K562 (cell line): ENCODE results near the gene BCORL1. TPM values are rescaled to one million over a fixed set of nuclear protein-coding genes. Genes with fewer than 3 reads are reported as not detected.

Experiments used
- CCAR2 ChIP-seq: fragments of 200-400 bp; formaldehyde crosslinking; IDR thresholded peaks from 2 replicates; pipeline ENCODE4 v1.6.1; 2017; ENCODE audit warnings: mild to moderate bottlenecking, low read depth, low read length
- ELF4 ChIP-seq: fragments of 450-650 bp; formaldehyde crosslinking; IDR thresholded peaks from 2 replicates; pipeline ENCODE4 v1.4.0; 2022; ENCODE audit warnings: missing genetic modification characterization
- ETV5 ChIP-seq: sonication (generic); formaldehyde crosslinking; IDR thresholded peaks from 2 replicates; pipeline ENCODE4 v1.4.0; 2020; ENCODE audit warnings: low read depth, mild to moderate bottlenecking, missing genetic modification reagents
- FOXJ3 ChIP-seq: sonication (generic); formaldehyde crosslinking; IDR thresholded peaks from 2 replicates; pipeline ENCODE4 v1.4.0; 2020; ENCODE audit warnings: mild to moderate bottlenecking, missing genetic modification reagents
- GABPB1 ChIP-seq: sonication (generic); formaldehyde crosslinking; IDR thresholded peaks from 2 replicates; pipeline ENCODE4 v1.8.0; 2022; ENCODE audit warnings: mild to moderate bottlenecking, missing genetic modification reagents
- HDAC6 ChIP-seq: IDR thresholded peaks from 2 replicates; pipeline ENCODE4 v1.6.1; 2012; ENCODE audit warnings: low read depth, mild to moderate bottlenecking, control low read depth, inconsistent platforms, low read length, moderate library complexity
- HNRNPLL ChIP-seq: fragments of 200-400 bp; formaldehyde crosslinking; IDR thresholded peaks from 2 replicates; pipeline ENCODE4 v1.6.1; 2017; ENCODE audit warnings: low read length, low read depth, mild to moderate bottlenecking; ENCODE audit not compliant: poor library complexity, severe bottlenecking
- MTA3 ChIP-seq: fragments of 450-650 bp; formaldehyde crosslinking; IDR thresholded peaks from 2 replicates; pipeline ENCODE4 v1.6.1; 2017; ENCODE audit warnings: mild to moderate bottlenecking, borderline replicate concordance
- NCOA2 ChIP-seq, 2 experiments: fragments of 450-650 bp; IDR thresholded peaks; 2 replicates each; pipeline ENCODE4 v1.6.1; 2018; ENCODE audit warnings: mild to moderate bottlenecking in 2 of 2, moderate library complexity in 1 of 2; ENCODE audit not compliant: partially characterized antibody in 2 of 2
- NCOA6 ChIP-seq: fragments of 450-650 bp; IDR thresholded peaks from 2 replicates; pipeline ENCODE4 v1.6.1; 2017; ENCODE audit warnings: mild to moderate bottlenecking
- NCOR1 ChIP-seq: fragments of 450-650 bp; IDR thresholded peaks from 2 replicates; pipeline ENCODE4 v1.6.1; 2016; ENCODE audit warnings: mild to moderate bottlenecking, moderate library complexity
- NFRKB ChIP-seq: fragments of 450-650 bp; IDR thresholded peaks from 2 replicates; pipeline ENCODE4 v1.6.1; 2016; ENCODE audit warnings: low read depth
- NUFIP1 ChIP-seq: fragments of 450-650 bp; IDR thresholded peaks from 2 replicates; pipeline ENCODE4 v1.6.1; 2018; ENCODE audit not compliant: partially characterized antibody
- SMC3 ChIP-seq: conservative IDR thresholded peaks from 2 replicates; pipeline ENCODE4 v1.6.1; 2011; ENCODE audit warnings: low read depth, low read length, improper control_type of control experiment; ENCODE audit not compliant: insufficient read depth
- SREBF2 ChIP-seq: sonication (generic); formaldehyde crosslinking; IDR thresholded peaks from 2 replicates; pipeline ENCODE4 v1.4.0; 2020; ENCODE audit warnings: mild to moderate bottlenecking, missing genetic modification reagents
- SUPT5H ChIP-seq: fragments of 450-650 bp; IDR thresholded peaks from 2 replicates; pipeline ENCODE4 v1.6.1; 2016
- ZEB2 ChIP-seq: fragments of 450-650 bp; IDR thresholded peaks from 2 replicates; pipeline ENCODE4 v1.6.1; 2016
- ZFX ChIP-seq: sonication (generic); formaldehyde crosslinking; IDR thresholded peaks from 2 replicates; pipeline ENCODE4 v1.8.0; 2022; ENCODE audit warnings: mild to moderate bottlenecking, missing genetic modification reagents, moderate library complexity
- ZNF143 ChIP-seq: sonication (generic); formaldehyde crosslinking; IDR thresholded peaks from 2 replicates; pipeline ENCODE4 v1.9.0; 2022; ENCODE audit warnings: mild to moderate bottlenecking, missing genetic modification reagents
- ZNF146 ChIP-seq: IDR thresholded peaks from one replicate; pipeline ENCODE4 v1.6.1; 2018; ENCODE audit warnings: missing compliant biosample characterization; ENCODE audit not compliant: unreplicated experiment
- ZNF253 ChIP-seq: fragments of 250-450 bp; sonication (Bioruptor Pico); conservative IDR thresholded peaks from 2 replicates; pipeline ENCODE4 v1.6.1; 2021; ENCODE audit warnings: mild to moderate bottlenecking
- ZNF263 ChIP-seq: sonication (generic); formaldehyde crosslinking; IDR thresholded peaks from 2 replicates; pipeline ENCODE4 v1.8.0; 2022; ENCODE audit warnings: mild to moderate bottlenecking, missing genetic modification reagents, borderline replicate concordance
- ZNF668 ChIP-seq: fragments of 250-450 bp; sonication (Bioruptor Pico); IDR thresholded peaks from 2 replicates; pipeline ENCODE4 v1.8.0; 2022; ENCODE audit warnings: mild to moderate bottlenecking, inconsistent platforms
- ZNF785 ChIP-seq: fragments of 250-450 bp; sonication (Bioruptor Pico); IDR thresholded peaks from 2 replicates; pipeline ENCODE4 v1.4.0; 2020; ENCODE audit warnings: mild to moderate bottlenecking
- ZZZ3 ChIP-seq: fragments of 450-650 bp; IDR thresholded peaks from 2 replicates; pipeline ENCODE4 v1.6.1; 2016; ENCODE audit warnings: antibody characterized with exemption, mild to moderate bottlenecking, moderate library complexity
- polyA plus RNA-seq, 8 experiments: library from polyadenylated mRNA; depleted of rRNA in 4 of 8; stranded (reverse) in 5 of 8; unstranded in 3 of 8; fragments of >200 nt; fragmentation: Nextera tagmentation in 2 of 8; fragmentation: Illumina TruSeq in 1 of 8; extraction: Ambion mirVana in 2 of 8; extraction: Trizol in 1 of 8; gene quantifications; 2 replicates each; pipeline versions ENCODE4 v1.2.1 to v1.2.3, GENCODE V29; 2011 to 2014; ENCODE audit warnings: inconsistent platforms in 1 of 8, missing spikeins in 1 of 8
- total RNA-seq, 7 experiments: library from RNA; depleted of rRNA in 6 of 7; stranded (reverse); fragments of >200 nt in 6 of 7; fragmentation: Illumina TruSeq in 2 of 7; extraction: Trizol in 2 of 7; gene quantifications; 2 replicates each; pipeline versions ENCODE4 v1.2.1 to v1.2.3, GENCODE V29; 2011 to 2021; ENCODE audit warnings: low replicate concordance in 1 of 7
- TF ChIP-seq, protein P1 (sequence below): fragments of 450-650 bp; formaldehyde crosslinking; IDR thresholded peaks from 2 replicates; pipeline ENCODE4 v1.4.0; 2020; ENCODE audit warnings: mild to moderate bottlenecking, moderate library complexity

Gene BCORL1
- total and polyA plus RNA-seq, 9 of the 15 experiments (the other 6 are each of a cell fraction or from before 2014, with no cell fraction given): 0.48 to 29.6 (median 2.1) TPM

- no peak for TF ChIP-seq ZNF785 (CRISPR knock-in tag)
- TF ChIP-seq NCOA6: 0 out of 2 replicates have a peak, but pooled peaks have one; percentile 42
- TF ChIP-seq FOXJ3 (CRISPR knock-in tag): no peak
- peak; percentile 41; the same call in 1 of the 2 replicates for TF ChIP-seq ZFX (CRISPR knock-in tag)
- no peak for TF ChIP-seq SREBF2 (CRISPR knock-in tag)
- no peak for TF ChIP-seq NCOA2 (IDR thresholded peaks at IDR 0.05; ENCODE audit: partially characterized antibody in 2 of 2)
- no peak for TF ChIP-seq ZEB2
- TF ChIP-seq NFRKB: no peak
- TF ChIP-seq ZNF143 (CRISPR knock-in tag): peak; percentile 94
- no peak for TF ChIP-seq CCAR2
- TF ChIP-seq SMC3: no peak
- peak; percentile 59 for TF ChIP-seq NCOR1
- peak; percentile 30; the same call in 1 of the 2 replicates for TF ChIP-seq ETV5 (CRISPR knock-in tag)
- no peak for TF ChIP-seq ZNF146 (CRISPR knock-in tag)
- no peak for TF ChIP-seq ZNF668 (CRISPR knock-in tag)
- TF ChIP-seq GABPB1 (CRISPR knock-in tag): peak; percentile 67; the same call in 1 of the 2 replicates
- peak; percentile 94 for TF ChIP-seq SUPT5H
- no peak for TF ChIP-seq ELF4 (CRISPR knock-in tag)
- TF ChIP-seq, protein P1, sequence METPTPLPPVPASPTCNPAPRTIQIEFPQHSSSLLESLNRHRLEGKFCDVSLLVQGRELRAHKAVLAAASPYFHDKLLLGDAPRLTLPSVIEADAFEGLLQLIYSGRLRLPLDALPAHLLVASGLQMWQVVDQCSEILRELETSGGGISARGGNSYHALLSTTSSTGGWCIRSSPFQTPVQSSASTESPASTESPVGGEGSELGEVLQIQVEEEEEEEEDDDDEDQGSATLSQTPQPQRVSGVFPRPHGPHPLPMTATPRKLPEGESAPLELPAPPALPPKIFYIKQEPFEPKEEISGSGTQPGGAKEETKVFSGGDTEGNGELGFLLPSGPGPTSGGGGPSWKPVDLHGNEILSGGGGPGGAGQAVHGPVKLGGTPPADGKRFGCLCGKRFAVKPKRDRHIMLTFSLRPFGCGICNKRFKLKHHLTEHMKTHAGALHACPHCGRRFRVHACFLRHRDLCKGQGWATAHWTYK (CRISPR knock-in tag): no peak
- TF ChIP-seq ZNF253 (CRISPR knock-in tag): no peak
- no peak for TF ChIP-seq HDAC6
- peak; percentile 47 for TF ChIP-seq HNRNPLL
- TF ChIP-seq ZZZ3: no peak
- TF ChIP-seq MTA3: peak; percentile 72; the same call in 1 of the 2 replicates
- TF ChIP-seq NUFIP1: no peak
- TF ChIP-seq ZNF263: peak; percentile 97
Measured at GRCh38 chrX:129982300-129983251, at the start of gene BCORL1 (continued).
